Fibroblast of peridontal ligament (primary cell): ENCODE measurements around the gene COQ9.
"Not testable (repeated sequence)": the region's sequence is repeated elsewhere in the genome, so short reads cannot be mapped to it uniquely, and the experiment has no call there.

Experiments used
- DNase-seq: peaks from one replicate; pipeline ENCODE4 v3.0.0-alpha.2; 2010; ENCODE audit errors: extremely low read depth

The COQ9 gene

GRCh38 chr16:57427307-57427706, 20.0 kb upstream of the COQ9 start:
- DNase-seq: no peak

GRCh38 chr16:57427824-57428223, 19.5 kb upstream of the COQ9 start:
- DNase-seq: no peak

GRCh38 chr16:57430955-57431354, 16.3 kb upstream of the COQ9 start:
- no peak for DNase-seq

- DNase-seq: no peak
Observed at GRCh38 chr16:57432505-57432904, 14.8 kb upstream of the COQ9 start.

- no peak for DNase-seq
Observed at GRCh38 chr16:57432989-57433388, 14.3 kb upstream of the COQ9 start.

GRCh38 chr16:57434003-57434402, 13.3 kb upstream of the COQ9 start:
- DNase-seq: no peak

- DNase-seq: no peak
Observed at GRCh38 chr16:57435838-57436237, 11.4 kb upstream of the COQ9 start.

GRCh38 chr16:57439947-57440346, 7.3 kb upstream of the COQ9 start:
- not testable (repeated sequence) for DNase-seq

GRCh38 chr16:57440551-57440950, 6.7 kb upstream of the COQ9 start:
- not testable (repeated sequence) for DNase-seq

GRCh38 chr16:57444711-57445110, 2.6 kb upstream of the COQ9 start:
- DNase-seq: peak; percentile 60

- DNase-seq: no peak
Observed at GRCh38 chr16:57445510-57445909, 1.8 kb upstream of the COQ9 start.

- peak; percentile 33 for DNase-seq
Observed at GRCh38 chr16:57446531-57447185, 621 bp upstream of the COQ9 start.

GRCh38 chr16:57452021-57452420, 4.7 kb downstream of the COQ9 start:
- DNase-seq: no peak

GRCh38 chr16:57462209-57462977, 15.1 kb downstream of the COQ9 start, which contains the start of gene POLR2C:
Gene POLR2C, plus strand, starts transcription at chr16:57462679. Its CDS starts 46 bp downstream, at chr16:57462725.
- peak; percentile 85 for DNase-seq

- no peak for DNase-seq
Observed at GRCh38 chr16:57462978-57463362, 15.7 kb downstream of the COQ9 start.

GRCh38 chr16:57464523-57464922, 17.2 kb downstream of the COQ9 start:
- DNase-seq: no peak

GRCh38 chr16:57468346-57468745, 21.1 kb downstream of the COQ9 start:
- no peak for DNase-seq

- DNase-seq: no peak
Observed at GRCh38 chr16:57469046-57469445, 21.8 kb downstream of the COQ9 start.

GRCh38 chr16:57469917-57470470, 22.7 kb downstream of the COQ9 start:
- no peak for DNase-seq

GRCh38 chr16:57470711-57471110, 23.4 kb downstream of the COQ9 start:
- peak; percentile 17 for DNase-seq

GRCh38 chr16:57471209-57471608, 23.9 kb downstream of the COQ9 start:
- no peak for DNase-seq

GRCh38 chr16:57471852-57472664, 24.8 kb downstream of the COQ9 start:
- no peak for DNase-seq
